MV-4-11 (cell line): ENCODE data around the gene ASTN2.

Experiments
- DNase-seq: peaks from one replicate; lab custom pipeline; 2025; lab: John Stamatoyannopoulos, UW

Gene ASTN2

DNA sequence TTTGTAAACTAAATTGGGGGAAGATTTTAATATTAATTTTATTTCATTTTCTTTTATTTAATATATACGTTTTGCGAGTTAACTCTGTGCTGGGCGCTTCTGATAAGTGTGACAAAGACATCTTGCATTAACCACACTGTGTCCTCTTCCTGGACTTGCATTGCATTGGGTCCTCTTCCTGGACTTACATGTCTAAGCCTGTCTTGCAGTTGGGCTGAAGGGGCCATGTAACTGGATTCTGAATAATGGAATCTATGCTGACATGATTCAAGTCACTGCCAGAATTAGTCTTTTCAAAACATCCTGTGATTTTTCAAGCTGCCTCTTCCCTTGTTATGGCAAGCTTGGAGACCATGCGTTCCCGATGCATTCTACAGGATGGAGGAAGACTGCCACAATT, 605.2 kb downstream of the ASTN2 start:
- DNase-seq = no peak

DNA sequence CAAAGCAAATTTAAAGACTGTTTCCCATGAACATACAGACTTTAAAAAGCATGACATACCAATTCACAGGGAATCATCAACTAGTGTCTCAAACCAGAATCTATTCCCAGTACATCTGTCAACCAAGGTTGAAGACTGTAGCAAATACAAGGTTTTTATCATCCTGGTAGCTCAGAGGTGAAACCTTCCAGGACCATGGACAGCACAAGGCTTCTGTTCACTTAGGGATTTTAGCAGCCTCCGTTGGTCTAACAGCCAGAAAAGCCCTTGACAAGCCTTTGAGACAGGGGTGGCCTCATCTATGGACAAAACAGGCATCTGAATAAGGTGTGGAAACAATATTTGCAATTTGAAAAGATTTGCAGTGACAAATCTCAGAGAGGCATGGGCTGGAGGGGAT, 608.8 kb downstream of the ASTN2 start:
- DNase-seq = no peak

DNA sequence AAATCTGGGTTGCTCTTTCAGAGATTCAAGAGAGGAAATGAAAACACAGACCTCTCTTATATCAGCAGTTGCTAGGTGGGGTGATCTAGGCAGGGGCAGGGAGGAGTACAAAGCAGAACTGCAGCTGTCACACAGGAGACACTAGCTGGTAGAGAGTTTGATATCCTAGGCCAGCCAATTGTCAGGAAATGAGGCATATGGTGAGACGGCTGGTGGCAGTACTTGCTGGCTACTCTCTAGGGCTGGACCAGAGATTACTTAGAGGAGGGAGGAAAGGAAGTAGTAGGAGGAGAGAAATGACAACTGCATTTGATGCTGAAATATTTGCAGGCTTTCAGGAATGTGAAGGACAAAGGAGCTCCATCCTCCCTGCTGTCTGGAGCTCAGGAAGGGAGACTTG, 614.0 kb downstream of the ASTN2 start:
- DNase-seq = no peak

DNA sequence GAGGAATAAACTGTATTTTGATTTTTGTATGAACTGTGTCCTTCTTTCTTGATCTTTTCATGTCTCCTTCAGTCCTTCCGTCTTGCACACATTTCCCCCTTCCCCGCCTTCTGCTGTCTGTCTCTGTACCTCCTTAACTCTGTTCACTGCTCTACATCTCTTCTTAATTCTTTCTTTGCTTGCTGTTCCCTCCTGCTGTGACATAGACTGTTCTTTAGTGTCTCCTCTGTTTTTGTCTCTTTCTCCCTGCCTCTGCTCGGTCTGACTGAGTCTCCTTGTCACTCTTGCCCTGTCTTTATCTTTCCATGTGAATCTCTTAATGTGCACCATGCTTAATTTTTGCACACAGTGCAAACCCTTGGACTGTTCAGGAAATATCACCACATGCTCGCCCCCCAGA, 614.8 kb downstream of the ASTN2 start:
- no peak for DNase-seq

DNA sequence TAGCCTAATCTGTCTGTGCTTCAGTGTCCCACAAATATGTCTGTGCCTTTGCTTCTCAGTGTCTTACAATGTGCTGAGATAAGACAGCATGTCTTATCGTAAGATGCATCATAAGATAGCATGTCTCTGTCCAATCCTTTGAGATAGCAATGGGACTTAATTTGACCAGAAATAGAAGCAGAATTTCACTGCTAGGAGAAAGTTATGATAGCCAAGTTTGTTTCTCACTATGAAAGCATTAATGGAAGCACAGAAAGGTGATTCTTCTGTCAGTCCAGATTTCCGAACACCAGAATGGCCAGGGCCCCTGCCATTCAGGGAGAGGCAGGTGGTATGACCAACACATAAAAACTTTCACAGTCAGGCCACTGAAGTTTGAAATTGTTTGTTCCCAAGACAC, 616.3 kb downstream of the ASTN2 start:
- no peak for DNase-seq

DNA sequence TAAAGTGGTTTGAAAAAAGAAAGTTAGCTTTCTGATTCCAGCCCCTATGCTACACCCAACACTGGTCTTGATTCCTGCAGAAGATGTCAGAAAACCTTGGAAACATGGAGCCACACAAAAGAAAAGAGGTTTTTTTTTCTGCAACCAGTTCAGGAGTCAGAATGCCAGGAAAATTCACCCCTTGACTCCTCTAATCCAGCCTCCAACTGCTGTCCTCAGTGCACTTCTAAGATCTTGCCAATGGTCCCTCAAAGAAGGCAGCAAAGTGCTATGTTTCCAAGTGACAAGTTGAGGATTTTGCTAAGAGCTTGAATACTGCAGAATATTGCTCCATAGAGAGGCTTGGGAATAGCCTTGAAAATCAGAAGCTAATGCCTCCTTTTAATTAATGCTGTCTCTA, 617.6 kb downstream of the ASTN2 start:
- DNase-seq = no peak

DNA sequence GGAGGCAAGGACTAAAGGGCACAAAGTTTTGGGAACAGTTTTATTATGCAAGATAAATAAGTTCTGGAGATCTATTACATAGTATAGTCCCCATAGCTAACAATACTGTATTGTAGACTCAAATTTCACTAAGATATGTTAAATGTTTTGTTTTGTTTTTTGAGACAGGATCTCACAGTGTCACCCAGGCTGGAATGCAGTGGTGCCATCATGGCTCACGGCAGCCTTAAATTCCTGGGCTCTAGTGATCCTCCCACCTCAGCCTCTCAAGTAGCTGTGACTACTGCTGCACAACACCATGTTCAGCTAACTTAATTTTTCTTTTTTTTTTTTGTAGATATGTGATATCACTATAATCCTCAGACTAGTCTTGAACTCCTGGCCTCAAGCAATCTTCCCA, 618.2 kb downstream of the ASTN2 start:
- DNase-seq = no peak

DNA sequence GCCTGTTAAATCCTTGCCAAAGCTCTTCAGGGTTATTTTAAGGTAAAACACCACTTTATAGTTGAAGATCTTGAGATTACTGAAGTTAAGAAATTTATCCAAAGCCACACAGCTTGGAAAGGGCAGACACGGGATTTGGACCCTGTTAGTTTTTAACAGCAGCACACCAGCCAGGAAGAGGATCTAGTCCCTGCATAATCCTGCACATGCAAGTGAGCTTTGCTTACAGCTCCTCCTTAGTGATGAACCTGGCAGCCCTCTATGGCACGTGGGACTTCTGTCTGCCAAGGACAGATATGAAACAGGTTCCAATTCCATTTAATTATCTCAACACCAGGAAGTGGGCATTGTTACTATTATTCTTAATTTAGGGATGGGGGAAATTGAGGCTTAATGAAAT, 619.0 kb downstream of the ASTN2 start:
- DNase-seq = no peak

DNA sequence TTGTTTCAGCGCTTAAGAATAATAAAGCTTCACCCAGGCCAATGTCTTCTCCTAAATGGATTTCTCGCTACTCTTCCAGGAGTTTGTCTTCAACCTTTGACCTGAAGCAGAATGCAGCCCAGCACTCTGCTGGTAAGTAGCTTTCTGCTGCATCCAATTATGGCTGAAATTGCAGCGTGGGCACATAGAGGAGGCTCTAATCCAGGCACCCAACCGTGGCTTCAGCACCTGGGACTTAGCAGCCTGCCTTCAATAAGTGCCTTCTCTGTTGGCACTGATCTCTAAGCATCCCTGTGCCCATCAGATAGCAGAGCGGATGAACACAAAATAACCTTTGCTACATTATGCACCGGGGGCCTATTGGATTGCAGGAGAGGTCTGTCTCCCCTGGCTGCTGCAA, 622.6 kb downstream of the ASTN2 start:
- no peak for DNase-seq

DNA sequence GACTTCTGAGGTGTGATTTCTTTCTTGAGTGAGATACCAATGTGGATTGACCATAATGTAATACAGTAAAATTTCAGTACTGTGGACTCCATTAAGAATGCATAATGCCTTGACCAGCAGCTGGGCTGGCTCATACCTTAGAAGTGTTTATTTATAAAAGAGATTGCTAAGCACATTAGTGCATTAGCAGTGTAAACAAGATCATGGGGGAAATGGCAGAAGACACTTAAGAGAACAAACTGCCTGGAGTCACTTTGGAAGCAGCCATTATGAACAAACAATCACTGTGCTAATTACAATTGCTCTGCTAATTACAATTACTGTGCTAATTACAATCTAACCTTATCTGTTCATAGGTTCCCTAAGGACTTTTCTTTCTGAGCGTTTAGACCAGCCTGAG, 623.5 kb downstream of the ASTN2 start:
- DNase-seq = no peak

DNA sequence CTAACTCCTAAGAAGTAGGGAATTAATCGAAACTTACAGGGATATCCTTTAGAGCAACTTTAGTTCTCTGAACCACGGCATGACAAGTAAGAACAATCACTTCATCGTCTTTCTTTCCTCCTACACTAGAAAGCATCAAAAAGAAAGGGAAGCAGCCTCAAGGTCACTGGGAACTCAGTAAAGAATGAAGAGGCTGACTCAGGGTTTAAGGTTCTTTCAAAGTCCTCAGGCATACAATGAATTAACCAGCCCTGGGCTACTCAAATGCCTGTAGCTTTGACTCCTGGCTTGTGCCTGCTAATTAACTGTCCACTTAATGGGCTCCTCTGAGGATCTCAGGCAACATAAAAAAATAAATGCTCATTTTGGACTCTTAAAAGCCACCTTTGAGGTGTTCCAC, 625.8 kb downstream of the ASTN2 start:
- DNase-seq = no peak

DNA sequence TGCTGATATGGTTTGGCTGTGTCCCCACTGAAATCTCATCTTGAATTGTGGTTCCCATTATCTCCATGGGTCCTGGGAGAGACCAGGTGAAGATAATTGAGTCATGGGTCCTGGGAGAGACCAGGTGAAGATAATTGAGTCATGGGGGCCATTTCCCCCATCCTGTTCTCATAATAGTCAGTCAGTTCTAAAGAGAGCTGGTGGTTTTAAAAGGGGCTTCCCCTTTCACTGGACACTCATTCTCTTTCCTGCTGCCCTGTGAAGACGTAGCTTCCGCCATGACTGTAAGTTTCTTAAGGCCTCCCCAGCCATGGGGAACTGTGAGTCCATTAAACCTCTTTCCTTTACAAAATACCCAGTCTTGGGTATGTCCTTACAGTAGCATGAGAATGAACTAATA, 628.1 kb downstream of the ASTN2 start:
- no peak for DNase-seq

DNA sequence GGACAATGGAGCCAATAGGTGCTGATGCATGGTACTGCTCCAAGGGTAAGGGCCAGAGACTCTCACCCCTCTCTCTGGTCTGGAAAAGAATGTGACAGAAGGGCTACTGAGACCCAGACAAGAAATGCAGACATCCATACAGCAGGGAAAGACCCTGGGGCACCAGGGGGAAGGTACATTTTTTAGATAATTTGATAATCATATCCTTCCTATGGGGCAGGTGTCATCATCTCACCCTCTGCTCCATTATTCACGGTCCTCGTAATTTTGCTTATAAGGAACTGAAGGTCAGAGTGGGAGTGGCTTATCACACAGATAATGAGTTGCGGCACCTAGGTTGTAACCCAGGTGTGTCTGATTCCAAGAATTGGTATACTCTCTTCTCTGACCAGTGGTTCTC, 637.7 kb downstream of the ASTN2 start:
- no peak for DNase-seq

DNA sequence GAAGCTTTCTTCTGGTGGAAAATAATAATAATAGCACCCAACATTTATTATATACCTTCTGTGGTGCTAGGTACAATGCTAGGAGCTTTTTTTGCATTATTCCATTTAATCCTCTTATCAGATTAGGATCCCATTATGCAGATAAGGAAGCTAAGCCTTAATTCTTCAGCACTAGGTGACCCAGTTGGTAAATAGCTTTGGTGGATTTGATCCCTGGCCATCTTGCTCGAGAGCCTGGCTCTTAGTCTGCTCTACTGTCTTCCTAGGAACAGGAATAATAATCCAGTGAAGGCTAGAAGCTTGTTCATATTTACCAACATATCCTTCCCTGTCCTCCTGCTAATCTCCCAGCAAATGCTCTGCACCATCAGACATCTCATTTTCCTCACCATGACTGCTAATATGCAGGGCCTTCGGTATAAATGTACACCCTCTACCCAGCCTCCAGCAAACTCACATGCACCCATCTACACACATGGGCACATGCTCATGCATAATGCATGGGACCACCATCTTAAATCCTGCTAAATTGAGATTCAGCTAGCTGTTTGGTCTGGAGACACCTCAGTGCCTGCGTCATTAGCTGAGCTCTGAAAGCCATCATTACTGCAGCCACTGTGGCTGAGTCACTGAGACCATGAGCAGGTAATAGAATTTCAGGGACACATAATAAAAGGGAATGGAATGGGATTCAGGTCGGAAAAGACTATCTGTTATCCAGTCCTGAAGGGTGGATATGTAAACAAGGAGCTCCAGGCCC, 640.3 kb downstream of the ASTN2 start:
- no peak for DNase-seq

DNA sequence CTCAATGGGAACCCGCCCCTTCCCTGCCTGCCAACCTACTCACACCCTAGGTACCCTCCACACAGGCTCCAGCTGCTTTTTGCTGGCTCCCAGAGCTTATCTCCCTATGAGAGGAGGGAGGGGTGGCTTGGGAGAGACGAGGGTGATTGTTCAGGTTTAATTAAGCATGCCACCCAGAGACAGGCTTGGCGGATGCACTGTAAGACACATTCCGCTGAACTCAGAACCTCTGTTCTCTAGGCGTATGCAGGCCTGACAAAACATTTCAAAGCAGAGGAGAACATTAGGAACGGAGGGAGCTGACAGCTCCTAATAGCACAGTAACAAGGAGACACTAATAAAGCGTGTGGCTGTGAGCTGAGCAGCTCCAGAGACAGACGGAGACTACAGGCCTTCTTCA, 647.6 kb downstream of the ASTN2 start:
- DNase-seq = no peak

DNA sequence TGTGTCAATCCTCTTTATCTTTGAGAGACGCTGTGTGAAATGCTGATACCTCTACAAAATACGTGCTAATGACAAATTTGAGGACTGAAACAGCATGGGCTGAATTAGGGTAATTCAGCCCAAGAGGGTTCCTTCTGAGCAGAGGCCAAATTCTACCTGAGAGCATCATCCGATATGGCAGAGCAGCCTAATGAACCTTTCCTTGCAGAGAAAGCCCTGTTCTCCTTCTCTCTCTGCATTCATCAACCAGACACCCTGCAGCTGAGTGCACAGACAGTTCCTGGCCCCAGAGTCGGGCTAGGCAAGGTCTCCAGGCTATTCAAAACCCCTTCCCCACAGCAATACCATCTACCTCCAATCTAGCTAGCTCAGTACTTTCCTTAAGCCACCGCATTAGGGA, 649.8 kb downstream of the ASTN2 start:
- DNase-seq = no peak

DNA sequence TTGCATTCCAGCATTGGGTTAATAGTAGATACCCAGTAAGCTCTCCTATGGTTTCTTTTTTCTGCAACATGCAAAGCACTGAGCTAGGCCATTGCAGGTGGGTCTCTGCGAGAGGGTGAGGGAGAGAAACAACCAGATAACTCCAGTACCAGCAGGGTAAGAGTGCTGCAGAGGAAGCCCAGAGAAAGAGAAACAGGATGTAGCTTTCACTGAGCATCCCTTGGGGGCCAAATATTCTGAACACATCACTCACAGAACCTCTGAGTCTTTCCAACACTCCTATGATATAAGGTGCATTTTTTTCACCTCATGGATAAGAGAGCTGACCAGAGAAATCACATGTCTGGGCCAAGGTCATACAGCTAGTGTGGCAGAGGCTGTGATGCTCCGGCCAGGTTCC, 651.1 kb downstream of the ASTN2 start:
- DNase-seq = no peak

DNA sequence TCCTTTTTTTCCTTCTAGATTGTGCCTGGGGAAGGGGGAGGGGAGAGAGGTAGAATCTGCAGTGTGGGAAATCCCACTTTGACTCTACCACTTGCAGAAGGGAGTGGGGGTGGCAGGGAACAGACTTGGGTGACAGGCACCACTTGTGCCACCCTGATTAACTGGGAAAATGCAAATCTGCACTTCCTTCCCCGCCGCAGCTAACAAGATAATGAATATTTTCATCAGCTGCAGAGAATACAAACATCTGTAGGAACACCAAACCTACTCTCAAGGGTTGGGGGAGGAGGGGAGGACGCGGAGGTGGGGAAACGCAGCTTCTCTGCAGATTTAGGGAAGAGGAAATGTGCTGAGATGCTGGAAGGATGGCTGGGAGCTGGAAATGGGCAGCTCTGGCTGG, 654.2 kb downstream of the ASTN2 start:
- no peak for DNase-seq

DNA sequence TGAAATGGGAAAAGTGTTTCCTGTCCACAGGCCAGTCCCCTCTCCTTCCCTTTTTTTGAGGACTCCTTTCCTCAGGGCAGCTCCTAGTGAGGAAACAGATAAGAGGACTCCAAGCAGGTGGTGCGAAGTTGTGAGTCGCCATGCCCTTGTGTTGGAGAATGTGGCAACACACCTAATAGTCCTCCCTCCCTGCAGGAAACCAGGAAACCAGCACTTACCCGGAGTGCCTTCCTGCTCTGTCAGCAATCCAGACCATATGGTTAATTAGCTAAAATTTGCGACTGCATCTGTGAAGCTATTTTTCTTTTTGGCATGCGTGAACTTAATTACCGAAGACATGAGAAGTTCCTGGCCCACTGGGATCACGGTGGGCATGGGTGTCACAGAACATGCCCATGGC, 657.8 kb downstream of the ASTN2 start:
- no peak for DNase-seq

DNA sequence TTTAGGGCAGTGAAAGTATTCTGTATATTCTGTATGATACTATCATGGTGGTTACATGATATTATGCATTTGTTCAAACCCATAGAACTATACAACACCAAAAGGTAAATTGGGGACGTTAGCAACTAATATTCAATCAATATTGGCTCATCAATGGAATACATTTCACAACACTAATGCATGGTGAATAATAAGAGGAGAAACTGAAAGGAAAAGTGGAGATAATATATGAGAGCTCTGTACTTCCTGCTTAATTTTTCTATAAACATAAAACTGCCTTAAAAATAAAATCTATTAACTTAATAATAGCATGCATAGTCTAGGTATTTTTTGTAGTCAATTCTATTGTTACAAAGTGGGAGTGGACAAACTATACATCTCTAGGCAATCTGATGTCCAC, 661.5 kb downstream of the ASTN2 start:
- DNase-seq = no peak

DNA sequence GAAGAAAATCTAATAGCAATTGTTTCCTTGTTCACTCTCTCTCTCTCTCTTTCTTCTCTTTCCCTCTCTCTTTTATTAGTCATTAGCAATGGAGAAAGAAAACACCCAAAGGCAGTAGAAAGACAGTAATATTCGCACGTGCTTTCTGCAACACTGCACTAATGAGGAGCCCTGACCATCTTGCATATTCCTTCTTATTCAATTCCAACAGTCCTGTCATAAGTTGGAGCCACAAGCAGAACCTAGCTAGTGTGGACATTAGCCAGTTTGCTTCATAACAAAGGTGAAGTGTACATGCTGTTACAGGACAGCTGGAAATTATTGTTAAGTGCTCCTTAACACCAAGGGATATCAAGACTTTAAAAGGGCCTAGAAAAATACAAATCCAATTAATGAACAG, 664.3 kb downstream of the ASTN2 start:
- DNase-seq = no peak

DNA sequence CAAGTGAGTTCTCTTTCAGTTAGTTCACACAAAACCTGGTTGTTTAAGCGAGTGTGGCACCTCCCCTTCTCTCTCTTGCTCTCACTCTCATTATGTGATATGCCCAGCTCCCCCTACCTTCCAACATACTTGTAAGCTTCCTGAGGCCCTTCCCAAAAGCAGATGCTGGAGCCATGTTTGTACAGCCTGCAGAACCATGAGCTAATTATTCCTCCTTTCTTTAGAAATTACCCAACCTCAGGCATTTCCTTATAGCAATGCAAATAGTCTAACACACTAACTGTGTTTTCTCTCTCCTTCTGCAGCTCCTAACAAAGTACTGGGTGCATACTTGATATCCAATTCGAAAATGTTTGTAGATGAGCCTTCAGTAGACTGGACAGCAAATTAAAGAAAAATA, 665.1 kb downstream of the ASTN2 start:
- DNase-seq = no peak

DNA sequence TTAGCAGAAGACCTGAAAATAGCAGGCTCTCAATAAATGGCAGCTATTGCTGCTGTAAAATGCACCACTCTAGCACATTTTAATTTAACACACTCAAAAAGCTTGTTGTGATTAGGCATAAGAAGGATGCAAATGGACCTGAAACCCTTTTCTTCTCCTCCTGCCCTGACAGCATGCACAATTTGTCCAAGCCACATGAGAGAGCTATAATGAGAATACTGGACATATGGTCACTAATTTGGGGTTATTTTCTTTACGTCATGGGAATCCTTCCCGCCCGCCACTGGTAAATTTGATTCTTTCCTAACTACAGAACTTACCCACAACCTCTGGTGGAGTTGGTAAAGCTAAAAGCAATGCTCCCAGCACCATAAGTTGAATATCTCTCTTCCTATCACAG, 665.7 kb downstream of the ASTN2 start:
- DNase-seq = no peak

DNA sequence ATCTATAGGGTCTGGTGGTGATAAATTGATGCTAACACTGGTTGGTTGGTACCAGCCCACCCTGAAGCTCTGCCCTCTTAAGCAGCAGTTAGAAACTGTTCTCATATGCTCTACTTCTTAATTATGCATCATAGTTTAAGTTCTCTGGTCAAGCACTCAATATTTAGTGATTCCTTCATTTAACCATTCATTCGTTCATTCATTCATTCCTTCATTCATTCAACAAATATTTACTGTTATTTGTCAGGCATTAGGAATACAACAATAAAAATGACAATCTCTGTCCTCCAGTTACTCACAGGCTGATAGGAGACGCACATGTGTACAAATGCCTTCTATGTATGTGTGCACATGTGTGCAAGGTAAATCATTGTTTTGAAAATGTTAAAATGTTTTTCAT, 673.1 kb downstream of the ASTN2 start:
- no peak for DNase-seq
